LNCaP clone FGC (cell line): ENCODE data around the gene TNC.

Experiments
- DNase-seq: peaks from one replicate; pipeline ENCODE4 v3.0.0-alpha.2; 2011; ENCODE audit warnings: low read depth
- H3K4me3 ChIP-seq: 2 replicates; pipeline ENCODE4 v1.5.1; 2011; ENCODE audit warnings: mild to moderate bottlenecking, low read depth, low read length, control low read depth
- CTCF ChIP-seq: IDR thresholded peaks from 2 replicates; pipeline ENCODE4 v1.5.1; 2012; ENCODE audit warnings: mild to moderate bottlenecking; ENCODE audit not compliant: control insufficient read depth, insufficient read depth; ENCODE audit errors: extremely low read depth

TNC gene

GRCh38 chr9:115093520-115093919 is 24.4 kb downstream of the TNC start:
- DNase-seq = no peak
- H3K4me3 ChIP-seq = no peak overlapping the region
- no peak for TF ChIP-seq CTCF

DNA sequence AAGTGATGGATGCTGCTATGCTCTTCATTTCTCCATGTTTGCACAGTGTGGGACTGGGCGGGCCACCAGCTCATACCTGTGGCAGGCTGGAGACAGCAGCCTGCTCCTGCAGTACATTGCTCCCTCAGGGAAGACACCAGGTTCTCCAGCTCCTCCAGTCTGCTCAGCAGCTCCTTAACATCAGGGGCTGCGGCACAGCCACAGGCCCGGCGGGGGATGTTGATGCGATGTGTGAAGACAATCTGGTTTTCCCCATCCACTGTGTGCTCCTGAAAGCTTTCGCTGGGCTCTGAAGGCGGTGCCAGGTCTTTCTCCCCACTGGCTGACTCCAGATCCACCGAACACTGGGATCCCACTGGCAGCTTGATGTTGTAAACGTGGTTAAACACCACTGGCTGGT is 27.5 kb downstream of the TNC start:
- no peak for TF ChIP-seq CTCF
- DNase-seq = no peak
- H3K4me3 ChIP-seq = no peak overlapping the region

DNA sequence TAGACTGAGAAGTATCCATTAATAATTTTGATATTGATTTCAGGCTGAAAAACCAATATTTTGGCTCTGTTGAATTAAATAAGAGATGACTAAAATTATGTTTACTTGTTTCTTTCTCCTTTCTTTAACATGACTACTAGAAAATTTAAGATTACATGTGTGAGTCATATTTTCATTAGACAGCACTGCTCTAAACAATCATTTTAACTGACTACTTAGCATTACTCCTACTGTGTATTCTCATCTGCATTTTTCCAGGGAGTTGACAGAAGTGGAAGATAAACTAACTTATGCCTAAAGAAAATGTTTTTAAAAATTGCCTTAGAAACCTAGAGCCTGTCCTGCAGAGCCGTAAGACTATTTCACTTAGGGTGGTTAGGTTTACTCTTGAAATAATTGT is 29.1 kb downstream of the TNC start:
- DNase-seq = no peak
- H3K4me3 ChIP-seq = no peak overlapping the region
- TF ChIP-seq CTCF = no peak

GRCh38 chr9:115086886-115087285 is 31.1 kb downstream of the TNC start:
- no peak for TF ChIP-seq CTCF
- DNase-seq = no peak

GRCh38 chr9:115086461-115086860 is 31.5 kb downstream of the TNC start:
- no peak overlapping the region for H3K4me3 ChIP-seq
- no peak for TF ChIP-seq CTCF
- DNase-seq = no peak

More at GRCh38 chr9:115086886-115087285, 31.1 kb downstream of the TNC start:
- no peak overlapping the region for H3K4me3 ChIP-seq

- DNase-seq = no peak
- TF ChIP-seq CTCF = no peak
- no peak overlapping the region for H3K4me3 ChIP-seq
These were observed 32.1 kb downstream of the TNC start for GRCh38 chr9:115085773-115086377.

DNA sequence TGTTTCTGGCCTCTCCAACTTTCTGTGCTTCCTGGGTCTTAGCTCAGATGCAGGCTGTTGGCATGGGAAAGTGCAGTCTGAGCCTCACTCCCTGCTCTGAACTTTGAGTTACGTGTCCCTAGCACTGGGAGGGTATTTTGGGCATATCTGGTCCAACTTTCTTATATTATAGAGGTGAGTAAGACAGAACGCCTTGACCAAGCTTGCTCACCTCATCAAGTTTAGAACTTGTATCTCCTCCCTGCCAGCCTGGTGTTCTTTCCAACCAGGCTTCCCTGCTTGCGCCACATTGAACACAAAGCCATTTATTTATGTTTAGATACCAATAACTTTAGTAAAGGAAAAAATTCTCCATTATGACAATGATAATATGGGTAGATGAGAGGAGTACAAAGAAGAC is 33.2 kb downstream of the TNC start:
- DNase-seq = no peak
- H3K4me3 ChIP-seq = no peak overlapping the region
- TF ChIP-seq CTCF = no peak
